ENCODE results near the gene MLYCD. TPM values are rescaled to one million over a fixed set of nuclear protein-coding genes. Genes with fewer than 3 reads are reported as not detected.

The MLYCD gene
- total RNA-seq, 1 donor from 2014 or later: 3.6 TPM

DNA sequence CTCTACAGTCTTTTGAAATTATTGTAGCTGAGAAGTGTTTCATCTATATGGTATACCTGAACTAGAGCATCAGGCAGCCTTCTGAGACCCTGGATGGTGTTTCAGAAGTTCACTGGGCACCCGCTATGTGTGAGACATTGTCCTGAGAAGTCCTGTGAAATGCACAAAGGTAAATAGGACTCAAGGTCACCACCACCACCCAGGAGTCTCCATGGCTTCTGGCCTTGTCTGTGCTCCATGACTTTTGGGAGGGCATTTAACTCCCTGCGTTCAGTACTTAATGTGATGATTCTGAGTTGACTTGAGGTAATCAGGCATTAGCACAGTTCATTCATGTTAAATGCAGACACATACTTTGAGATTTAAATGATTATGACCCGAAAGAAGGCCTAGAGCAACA, 1.1 kb downstream of the MLYCD start:
- no peak for DNase-seq

GRCh38 chr16:83900571-83900970, 1.7 kb downstream of the MLYCD start:
- no peak for DNase-seq

DNA sequence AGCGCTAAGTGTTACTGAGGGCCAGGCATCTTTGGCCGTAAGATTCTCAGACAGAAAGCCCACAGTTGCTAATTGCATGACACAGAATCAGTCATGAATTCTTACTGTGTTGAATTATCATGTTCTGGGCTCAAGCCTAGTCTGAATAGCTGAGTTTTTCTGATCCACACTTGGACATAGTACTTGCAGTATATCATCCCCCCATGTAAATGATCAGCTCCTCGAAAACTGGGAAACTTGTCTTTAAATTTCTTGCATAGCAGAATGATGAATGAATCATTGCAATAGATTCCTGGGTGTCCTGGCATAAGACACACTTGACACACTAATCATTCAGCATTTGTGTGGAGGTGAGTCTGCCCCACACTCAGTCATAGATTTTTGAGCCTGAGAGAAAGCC, 2.2 kb downstream of the MLYCD start:
- DNase-seq: no peak

GRCh38 chr16:83903751-83904150, 4.8 kb downstream of the MLYCD start:
- DNase-seq: no peak

GRCh38 chr16:83906683-83907082, 7.8 kb downstream of the MLYCD start:
- no peak for DNase-seq

DNA sequence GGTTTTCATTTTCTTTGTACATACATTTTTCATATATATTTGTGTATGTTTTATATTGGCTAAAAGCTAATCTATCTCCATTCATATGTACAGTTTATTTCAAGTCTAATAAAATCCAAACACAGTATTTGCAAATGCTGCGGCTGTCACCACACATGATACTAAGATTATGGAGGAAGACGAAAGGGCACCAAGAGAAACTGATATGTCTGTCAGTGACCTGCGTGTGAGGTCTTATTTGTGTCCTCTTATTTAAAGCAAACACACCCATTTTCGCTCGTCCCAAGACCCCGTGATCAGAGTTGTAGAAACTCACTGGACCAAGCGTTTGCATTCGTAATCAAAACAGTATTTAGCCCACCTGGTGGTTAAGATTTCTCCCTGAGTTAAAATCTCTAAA, 8.2 kb downstream of the MLYCD start:
- DNase-seq: no peak

DNA sequence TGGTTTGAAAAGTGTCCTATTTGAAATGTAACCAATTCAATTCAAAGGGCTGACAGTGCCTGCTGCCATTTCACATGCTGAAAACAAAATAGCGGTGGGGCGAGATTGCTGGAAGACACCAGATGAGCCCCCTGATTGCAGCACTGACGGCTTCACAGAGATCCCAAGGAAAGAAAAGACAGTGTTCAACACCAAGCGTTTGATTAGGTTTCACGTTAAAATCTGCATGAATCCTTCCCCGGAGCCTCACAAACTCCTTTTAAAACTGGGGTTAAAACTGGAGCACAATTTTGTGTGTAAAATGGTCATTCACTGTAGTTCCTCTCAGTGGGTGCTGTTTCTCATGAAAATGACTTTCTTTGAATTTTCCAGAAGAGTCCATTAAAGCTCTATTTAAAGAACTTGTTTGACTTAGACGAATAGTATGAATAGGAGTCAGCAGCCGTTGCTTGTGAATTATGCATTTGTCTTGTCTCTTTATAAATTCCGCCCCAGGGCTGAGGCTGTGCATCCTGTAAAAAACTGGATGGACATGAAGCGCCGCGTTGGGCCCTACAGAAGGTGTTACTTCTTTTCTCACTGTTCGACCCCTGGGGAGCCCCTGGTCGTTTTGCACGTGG, 8.8 kb downstream of the MLYCD start:
- DNase-seq: no peak

GRCh38 chr16:83908798-83909197, 9.9 kb downstream of the MLYCD start:
- no peak for DNase-seq

- DNase-seq: no peak
These were observed 12.4 kb downstream of the MLYCD start for GRCh38 chr16:83911290-83911689.

DNA sequence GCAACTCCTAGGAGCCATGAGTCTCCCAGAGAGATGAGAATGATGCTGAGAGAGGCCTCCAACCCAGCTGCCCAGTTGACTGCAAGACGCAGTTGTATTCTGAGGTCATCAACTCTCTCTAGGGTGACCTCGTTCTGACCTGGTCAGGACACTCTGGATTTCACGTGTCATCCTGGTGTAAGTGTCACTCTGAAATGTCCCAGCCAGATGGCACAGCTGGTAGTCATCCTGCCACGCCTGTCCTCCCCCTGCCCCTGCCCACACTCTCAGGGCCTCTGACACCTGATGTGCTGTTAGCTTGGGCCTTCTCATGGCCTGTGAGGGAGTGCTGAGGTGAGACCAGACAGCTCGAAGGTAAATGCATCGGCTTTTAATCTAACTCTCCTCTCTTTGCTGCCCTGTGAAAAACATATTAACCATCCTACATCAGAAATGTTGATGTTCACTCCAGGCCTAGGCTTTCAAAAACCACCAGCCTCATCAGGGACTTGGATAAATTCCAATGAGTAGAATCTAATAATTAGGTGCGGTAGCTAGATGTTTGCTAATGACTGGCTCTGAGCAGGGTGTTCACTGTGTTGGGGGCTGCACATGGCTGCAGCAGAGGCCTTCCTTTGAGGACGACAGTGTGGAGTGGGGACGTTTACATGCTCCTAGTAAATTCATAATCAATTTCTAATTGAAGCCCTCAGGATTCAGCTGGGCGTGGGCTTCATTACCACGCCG, 13.8 kb downstream of the MLYCD start:
- no peak for DNase-seq

DNA sequence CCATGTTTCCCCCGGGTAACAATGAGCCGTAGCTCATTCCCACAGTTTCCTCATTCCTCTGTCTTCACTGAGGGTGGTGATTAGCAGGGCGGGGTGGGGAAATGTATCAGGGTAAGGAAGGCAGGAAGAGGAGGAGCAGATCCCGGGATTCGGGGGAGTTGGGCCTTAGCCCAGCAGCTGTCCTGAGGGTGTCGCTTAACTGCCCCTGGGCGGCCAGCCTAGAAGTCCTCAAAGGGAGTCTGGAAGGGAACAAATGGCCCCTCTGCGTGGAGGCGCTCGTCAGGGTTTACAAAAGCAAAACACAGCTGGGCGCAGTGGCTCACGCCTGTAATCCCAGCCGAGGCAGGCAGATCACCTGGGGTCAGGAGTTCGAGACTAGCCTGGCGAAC, 14.3 kb downstream of the MLYCD start:
- no peak for DNase-seq

DNA sequence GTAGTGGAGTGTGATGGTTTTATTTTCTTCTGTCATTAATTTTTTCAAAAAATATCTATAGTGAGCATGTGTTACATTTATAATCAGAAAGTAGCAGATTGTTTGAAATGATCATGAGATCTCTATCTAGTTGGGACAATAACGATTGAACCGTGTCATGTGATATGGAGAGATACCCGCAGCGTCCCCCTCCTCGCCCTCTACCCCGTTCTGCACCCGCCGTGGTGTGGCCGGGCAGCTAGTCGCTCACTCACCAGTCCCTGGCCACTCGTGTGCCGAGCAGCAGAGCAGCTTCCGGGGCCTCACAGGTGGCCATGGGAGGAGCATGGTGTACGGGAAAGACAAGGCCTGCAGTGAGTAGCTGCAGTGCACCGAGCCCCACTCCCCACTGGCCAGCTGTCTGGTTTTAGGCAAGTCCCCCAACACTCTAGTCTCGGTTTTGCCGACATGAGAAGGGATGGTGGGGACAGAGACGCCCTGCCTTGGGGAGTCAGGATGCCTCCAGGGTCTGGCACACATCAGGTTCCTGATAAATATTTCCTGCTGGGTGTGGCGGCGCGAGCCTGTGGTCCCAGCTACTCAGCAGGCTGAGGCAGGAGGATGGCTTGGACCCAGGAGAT, 15.3 kb downstream of the MLYCD start:
- no peak for DNase-seq

- DNase-seq: no peak
These were observed 16.2 kb downstream of the MLYCD start for GRCh38 chr16:83915081-83915480.

- no peak for DNase-seq
These were observed 16.6 kb downstream of the MLYCD start for GRCh38 chr16:83915491-83915890.

DNA sequence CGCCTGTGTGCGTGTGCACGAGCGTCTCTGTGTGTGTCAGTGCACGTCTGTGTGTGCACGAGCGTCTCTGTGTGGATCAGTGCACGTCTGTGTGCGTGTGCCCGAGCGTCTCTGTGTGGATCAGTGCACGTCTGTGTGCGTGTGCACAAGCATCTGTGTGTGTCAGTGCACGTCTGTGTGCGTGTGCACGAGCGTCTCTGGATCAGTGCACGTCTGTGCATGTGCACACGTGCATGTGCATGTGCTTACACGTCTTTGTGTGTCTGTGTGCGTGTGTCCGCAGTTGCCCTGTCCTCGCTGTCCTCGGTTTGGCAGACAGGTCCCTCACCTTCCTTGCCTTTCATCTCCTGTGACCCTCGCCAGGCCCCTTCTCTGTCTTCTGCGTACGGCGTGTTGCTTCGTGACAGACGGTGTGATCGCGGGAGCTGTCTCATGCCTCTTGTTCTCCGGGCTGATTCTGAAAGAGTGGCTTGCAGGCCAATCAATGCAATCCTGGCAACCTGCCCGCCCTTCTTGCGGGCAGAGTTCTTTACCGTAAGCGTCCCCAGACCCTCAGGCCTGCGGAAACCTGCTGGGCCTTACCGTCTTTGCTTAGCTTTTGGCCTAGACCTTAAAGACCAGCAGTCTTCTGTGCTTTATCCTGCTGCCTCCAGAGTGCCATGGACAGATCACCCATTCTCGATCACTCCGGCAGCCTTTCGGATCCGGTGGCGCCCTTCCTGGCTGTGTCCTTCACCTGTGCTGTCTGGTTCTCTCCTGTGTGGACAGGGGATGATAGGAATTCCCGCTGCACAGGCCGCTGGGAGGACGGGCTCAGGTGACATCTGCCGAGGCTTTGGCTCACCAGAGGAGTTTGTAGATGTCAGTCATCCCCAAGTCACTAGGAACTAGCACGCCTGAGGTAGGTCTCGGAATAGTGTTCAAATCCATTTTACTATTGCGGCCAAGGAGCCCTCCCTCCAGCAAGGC, 18.5 kb downstream of the MLYCD start:
- DNase-seq: no peak

DNA sequence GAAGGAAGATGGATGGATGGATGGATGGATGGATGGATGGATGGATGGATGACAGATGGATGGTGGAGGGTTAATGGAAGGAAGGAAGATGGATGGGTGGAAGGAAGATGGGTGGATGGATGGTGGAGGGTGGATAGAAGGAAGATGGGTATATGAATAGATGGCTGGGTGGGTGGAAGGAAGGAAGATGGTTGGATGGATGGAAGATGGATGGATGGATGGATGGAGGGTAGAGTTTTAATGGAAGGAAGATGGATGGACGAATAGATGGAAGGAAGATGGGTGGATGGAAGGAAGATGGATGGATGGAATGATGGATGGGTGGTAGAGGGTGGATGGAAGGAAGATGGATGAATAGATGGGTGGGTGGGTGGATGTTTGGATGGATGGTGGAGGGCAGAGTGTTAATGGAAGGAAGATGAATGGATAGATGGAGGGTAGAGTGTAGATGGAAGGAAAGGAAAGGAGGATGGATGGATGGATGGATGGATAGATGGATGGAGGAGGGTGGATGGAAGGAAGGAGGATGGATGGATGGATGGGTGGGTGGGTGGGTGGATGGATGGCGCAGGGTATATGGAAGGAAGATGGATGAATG, 22.1 kb downstream of the MLYCD start:
- no peak for DNase-seq

GRCh38 chr16:83923581-83924365, 24.9 kb downstream of the MLYCD start:
- no peak for DNase-seq

GRCh38 chr16:83924686-83925085, 25.8 kb downstream of the MLYCD start:
- DNase-seq: no peak

- no peak for DNase-seq
These were observed 26.4 kb downstream of the MLYCD start for GRCh38 chr16:83925095-83925905.

- DNase-seq: no peak
These were observed 27.2 kb downstream of the MLYCD start for GRCh38 chr16:83925957-83926725.
